Loucy (cell line): Measurements from ENCODE around the gene APOM.

Experiments
- H2AFZ ChIP-seq: fragments of 200-600 bp; sonication (generic); 2 replicates; pipeline ENCODE4 v1.6.0; 2016; ENCODE audit warnings: antibody characterized with exemption, mild to moderate bottlenecking, low read length, moderate library complexity
- H3F3A ChIP-seq: fragments of 200-600 bp; 2 replicates; pipeline ENCODE4 v1.6.0; 2016; ENCODE audit warnings: antibody characterized with exemption, low read depth, mild to moderate bottlenecking
- H3K27me3 ChIP-seq: fragments of 200-600 bp; sonication (generic); 2 replicates; pipeline ENCODE4 v1.6.1; 2014; ENCODE audit warnings: low read length, mild to moderate bottlenecking; ENCODE audit not compliant: insufficient read depth, poor library complexity, severe bottlenecking
- H3K36me3 ChIP-seq: fragments of 200-600 bp; sonication (generic); 2 replicates; pipeline ENCODE4 v1.6.1; 2016; ENCODE audit warnings: low read length; ENCODE audit not compliant: insufficient read depth
- H3K4me1 ChIP-seq: fragments of 200-600 bp; sonication (generic); 2 replicates; pipeline ENCODE4 v1.5.1; 2014; ENCODE audit warnings: low read length, mild to moderate bottlenecking; ENCODE audit not compliant: insufficient read depth, poor library complexity, severe bottlenecking
- H3K4me2 ChIP-seq: fragments of 200-600 bp; sonication (generic); 2 replicates; pipeline ENCODE4 v1.6.0; 2014; ENCODE audit warnings: antibody characterized with exemption, low read length, low read depth, mild to moderate bottlenecking; ENCODE audit not compliant: poor library complexity, severe bottlenecking
- H3K4me3 ChIP-seq: fragments of 200-600 bp; sonication (generic); 2 replicates; pipeline ENCODE4 v1.5.1; 2014; ENCODE audit warnings: low read length, mild to moderate bottlenecking, mixed read lengths; ENCODE audit not compliant: poor library complexity, severe bottlenecking
- H3K79me2 ChIP-seq: fragments of 200-600 bp; sonication (generic); 2 replicates; pipeline ENCODE4 v1.6.1; 2014; ENCODE audit warnings: low read length; ENCODE audit not compliant: insufficient read depth
- H3K9ac ChIP-seq: fragments of 200-600 bp; sonication (generic); 2 replicates; pipeline ENCODE4 v1.6.0; 2014; ENCODE audit warnings: mild to moderate bottlenecking, low read depth, low read length, moderate library complexity; ENCODE audit not compliant: poor library complexity, severe bottlenecking
- H3K9me2 ChIP-seq: fragments of 200-600 bp; sonication (generic); replicated peaks from 2 replicates; pipeline ENCODE4 v1.6.1; 2016; ENCODE audit warnings: low read depth, low read length, mixed read lengths
- H3K9me3 ChIP-seq: fragments of 200-600 bp; sonication (generic); 2 replicates; pipeline ENCODE4 v1.6.1; 2014; ENCODE audit warnings: mild to moderate bottlenecking, antibody characterized with exemption, low read length, low read depth; ENCODE audit not compliant: insufficient read depth
- H4K20me1 ChIP-seq: fragments of 200-600 bp; sonication (generic); 2 replicates; pipeline ENCODE4 v1.6.0; 2014; ENCODE audit warnings: antibody characterized with exemption, low read length, mild to moderate bottlenecking; ENCODE audit not compliant: insufficient read depth, poor library complexity, severe bottlenecking
- CTCF ChIP-seq: fragments of 200-600 bp; sonication (generic); conservative IDR thresholded peaks from 2 replicates; pipeline ENCODE4 v1.5.1; 2014; ENCODE audit warnings: mild to moderate bottlenecking, antibody characterized with exemption, low read length
- EZH2phosphoT487 ChIP-seq: fragments of 200-600 bp; IDR thresholded peaks from 2 replicates; pipeline ENCODE4 v1.6.1; 2018; ENCODE audit warnings: antibody characterized with exemption, mild to moderate bottlenecking, moderate library complexity, borderline replicate concordance

APOM gene

GRCh38 chr6:31680226-31681134, 24.8 kb downstream of the APOM start, which contains the start of gene LY6G5C:
TSS of gene LY6G5C (minus strand) at chr6:31681067. CDS start at chr6:31680373, 694 bp downstream.
- Histone ChIP-seq H3K4me3 (no peak within 1 kb of the TSS), H4K20me1 (no peaks in the 10 kb centered on the region), H2AFZ (no peak within 1 kb of the TSS), H3K9me2 (no peaks in the 10 kb centered on the region), H3K36me3 (no peaks in the 10 kb centered on the region), H3K9me3 (no peaks in the 10 kb centered on the region), H3K4me1 (peaks cover 8% of the 10 kb centered on the region), H3K79me2 (no peaks in the 10 kb centered on the region), H3K27me3 (no peaks in the 10 kb centered on the region), H3K9ac (no peak within 1 kb of the TSS), H3F3A (no peaks in the 10 kb centered on the region), H3K4me2 (no peak within 1 kb of the TSS)
- TF ChIP-seq CTCF (peak; percentile 40; the same call in 1 of the 2 replicates), EZH2phosphoT487 (no peak)

- H3F3A ChIP-seq: no peaks in the 10 kb centered on the region
- TF ChIP-seq EZH2phosphoT487 (no peak), CTCF (no peak)
- no peak overlapping the region for H3K4me2 ChIP-seq
- peaks cover 3% of the 10 kb centered on the region; the same call in 1 of the 2 replicates for H3K36me3 ChIP-seq
- H3K27me3 ChIP-seq: no peaks in the 10 kb centered on the region
- H2AFZ ChIP-seq: no peak overlapping the region
- H3K9me3 ChIP-seq: no peaks in the 10 kb centered on the region
- no peak overlapping the region for H3K9ac ChIP-seq
- H3K79me2 ChIP-seq: no peaks in the 10 kb centered on the region
- H3K4me3 ChIP-seq: no peak overlapping the region
- H3K4me1 ChIP-seq: peaks cover 8% of the 10 kb centered on the region
- H4K20me1 ChIP-seq: no peaks in the 10 kb centered on the region
- no peaks in the 10 kb centered on the region for H3K9me2 ChIP-seq
These were observed 25.5 kb downstream of the APOM start for GRCh38 chr6:31681135-31681671.

- Histone ChIP-seq H3F3A (no peaks in the 10 kb centered on the region), H3K4me1 (peaks cover 8% of the 10 kb centered on the region), H3K27me3 (no peaks in the 10 kb centered on the region), H3K36me3 (peaks cover 27% of the 10 kb centered on the region; the same call in 1 of the 2 replicates), H3K9me2 (no peaks in the 10 kb centered on the region), H4K20me1 (no peaks in the 10 kb centered on the region), H2AFZ (no peak overlapping the region), H3K4me2 (no peak overlapping the region), H3K9me3 (no peaks in the 10 kb centered on the region), H3K4me3 (no peak overlapping the region), H3K79me2 (no peaks in the 10 kb centered on the region), H3K9ac (no peak overlapping the region)
- no peak for TF ChIP-seq EZH2phosphoT487
- TF ChIP-seq CTCF: no peak
These were observed 27.9 kb downstream of the APOM start for GRCh38 chr6:31683591-31683990.
